Retinal pigment epithelial cell (primary cell): ENCODE measurements around the gene ASXL3.
A peak's percentile ranks its signal among the peaks of the same experiment; 100 is the strongest.

ENCODE experiments used
- DNase-seq: peaks from one replicate; pipeline ENCODE4 v3.0.0-alpha.2; 2010; ENCODE audit warnings: low read depth
- H3K4me3 ChIP-seq: 2 replicates; pipeline ENCODE4 v1.5.1; 2011; ENCODE audit warnings: mild to moderate bottlenecking, low read length, control low read depth, moderate library complexity
- CTCF ChIP-seq: conservative IDR thresholded peaks from 2 replicates; pipeline ENCODE4 v1.5.1; 2011; ENCODE audit warnings: low read depth, low read length, control low read depth, inconsistent platforms

ASXL3 gene

GRCh38 chr18:33575451-33575850 lies 2.6 kb upstream of the ASXL3 start:
- no peak for TF ChIP-seq CTCF
- no peak for DNase-seq
- no peak overlapping the region for H3K4me3 ChIP-seq

DNA sequence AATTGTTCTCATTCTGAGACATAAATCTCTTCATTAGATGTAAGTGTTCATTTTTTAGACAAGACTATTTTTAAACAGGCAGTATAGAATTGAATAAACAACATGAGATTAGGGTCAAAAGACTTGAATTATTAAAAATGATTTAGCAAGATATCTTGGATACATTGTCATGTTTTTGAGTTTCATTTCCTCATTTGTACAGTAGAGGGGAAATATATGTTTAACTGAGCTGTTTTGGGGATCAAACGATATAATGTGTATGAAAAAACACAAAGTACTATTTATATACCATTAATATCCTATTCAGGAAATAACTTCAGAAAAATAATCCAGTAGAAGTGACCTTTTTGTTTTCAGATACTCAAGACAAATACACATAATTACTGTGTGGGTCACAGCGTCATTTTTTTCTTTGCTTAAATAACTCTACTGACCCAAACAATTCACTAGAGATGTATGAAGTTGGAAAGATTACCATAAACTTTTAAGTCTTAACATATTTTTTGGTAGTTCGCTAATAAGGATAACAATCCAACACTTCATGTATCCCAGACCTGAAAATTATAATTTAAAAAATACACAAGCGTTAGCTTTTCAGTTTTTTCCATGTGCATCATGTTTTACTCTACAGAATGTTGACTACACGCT lies 896 bp upstream of the ASXL3 start:
- TF ChIP-seq CTCF, result no peak
- no peak for DNase-seq
- H3K4me3 ChIP-seq, result peak overlapping the region; percentile 71

GRCh38 chr18:33578518-33579348 lies 714 bp downstream of the ASXL3 start:
- DNase-seq, result no peak
- peak overlapping the region; percentile 64 for H3K4me3 ChIP-seq
- TF ChIP-seq CTCF, result no peak

DNA sequence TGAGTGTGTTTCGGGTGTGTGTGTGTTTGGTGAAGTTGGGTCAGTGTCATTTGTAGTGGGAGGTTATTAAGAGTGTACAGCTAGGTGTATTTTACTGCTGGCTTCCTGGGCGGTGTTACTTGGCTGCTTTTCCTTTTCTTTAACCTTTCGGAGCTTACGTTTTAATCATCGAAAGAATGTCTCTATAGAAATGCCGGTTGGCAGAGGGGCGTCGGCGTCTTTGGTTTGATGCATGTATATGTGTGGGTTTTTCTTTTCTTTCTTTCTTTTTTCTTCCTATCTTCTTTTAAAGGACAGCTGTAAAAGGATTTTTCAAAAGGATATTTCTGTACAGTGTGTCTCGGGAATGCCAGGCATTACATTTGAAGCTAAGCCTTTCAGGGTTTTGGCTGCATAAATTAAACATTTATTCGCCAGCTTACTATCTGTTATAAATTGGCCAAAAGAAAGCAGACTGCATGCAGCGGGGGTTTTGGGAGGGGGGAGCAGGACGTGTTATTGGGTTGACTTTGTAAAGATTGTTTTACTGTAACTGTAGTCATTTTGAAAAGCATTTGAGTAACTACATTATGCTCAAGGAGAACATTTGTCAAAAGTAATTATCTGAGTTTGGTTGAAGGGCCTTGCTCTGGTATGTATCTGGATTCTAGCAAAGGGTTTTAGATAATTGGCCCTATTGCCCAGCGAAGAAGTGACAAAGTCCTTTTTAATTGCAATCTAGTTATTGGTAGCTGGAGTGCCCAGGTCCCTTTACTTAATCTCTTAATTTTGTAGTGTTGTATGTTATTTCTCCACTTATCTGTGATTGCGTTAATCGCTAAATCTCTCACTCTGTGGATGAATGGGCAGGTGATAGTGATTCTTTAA lies 1.6 kb downstream of the ASXL3 start:
- H3K4me3 ChIP-seq, result peak overlapping the region; percentile 64
- no peak for DNase-seq
- TF ChIP-seq CTCF, result no peak

GRCh38 chr18:33580546-33580945 lies 2.5 kb downstream of the ASXL3 start:
- DNase-seq, result no peak
- no peak for TF ChIP-seq CTCF
- no peak overlapping the region for H3K4me3 ChIP-seq

DNA sequence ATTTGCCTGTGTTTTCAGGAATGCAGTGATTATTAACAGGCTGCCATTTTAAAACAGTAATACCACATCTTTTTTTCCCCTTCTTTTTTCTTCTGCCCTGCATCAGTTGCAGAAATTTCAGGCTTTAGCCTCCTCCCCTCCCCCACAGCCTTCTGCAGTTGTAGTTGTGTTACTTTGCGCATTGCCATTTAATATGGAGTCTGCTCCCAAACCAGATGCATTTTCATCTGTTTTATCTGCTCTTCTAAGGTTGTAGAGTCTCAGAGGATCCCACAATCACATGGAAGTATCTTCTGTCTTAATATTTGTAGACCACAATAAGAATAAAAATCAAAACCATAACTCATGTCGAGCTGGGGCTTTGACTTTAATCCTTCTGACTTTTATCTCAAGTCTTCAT lies 3.8 kb downstream of the ASXL3 start:
- no peak for TF ChIP-seq CTCF
- H3K4me3 ChIP-seq, result no peak overlapping the region
- no peak for DNase-seq
